GM12878 (cell line): ENCODE data around the gene HORMAD2.

ENCODE experiments used
- CREB1 ChIP-seq: IDR thresholded peaks from 2 replicates; pipeline ENCODE4 v1.6.1; 2012; ENCODE audit warnings: low read depth, mild to moderate bottlenecking, inconsistent platforms
- EZH2 ChIP-seq: IDR thresholded peaks from 2 replicates; pipeline ENCODE4 v1.6.1; 2012; ENCODE audit warnings: low read depth, mild to moderate bottlenecking, control low read depth, inconsistent platforms, low read length, borderline replicate concordance; ENCODE audit not compliant: control insufficient read depth
- GABPA ChIP-seq: IDR thresholded peaks from 2 replicates; pipeline ENCODE4 v1.6.1; 2014; ENCODE audit warnings: antibody characterized with exemption, low read depth, mild to moderate bottlenecking, inconsistent platforms
- IKZF1 ChIP-seq: fragments of 450-650 bp; conservative IDR thresholded peaks from 2 replicates; pipeline ENCODE4 v1.6.1; 2017; ENCODE audit warnings: antibody characterized with exemption, mild to moderate bottlenecking
- NFIC ChIP-seq: IDR thresholded peaks from 2 replicates; pipeline ENCODE4 v1.6.1; 2012; ENCODE audit warnings: low read depth, mild to moderate bottlenecking, inconsistent platforms, low read length, moderate library complexity
- NFXL1 ChIP-seq: fragments of 450-650 bp; IDR thresholded peaks from 2 replicates; pipeline ENCODE4 v1.6.1; 2017; ENCODE audit warnings: antibody characterized with exemption, mild to moderate bottlenecking, borderline replicate concordance
- POLR2A ChIP-seq: IDR thresholded peaks from 2 replicates; pipeline ENCODE4 v1.6.1; 2011; ENCODE audit warnings: low read depth, mild to moderate bottlenecking, low read length
- POU2F2 ChIP-seq: IDR thresholded peaks from 3 replicates; pipeline ENCODE4 v1.6.1; 2011; ENCODE audit warnings: low read depth, mild to moderate bottlenecking, low read length, borderline replicate concordance
- SREBF2 ChIP-seq: IDR thresholded peaks from 2 replicates; pipeline ENCODE4 v1.6.1; 2012; ENCODE audit warnings: mild to moderate bottlenecking, low read length
- TAF1 ChIP-seq: IDR thresholded peaks from 2 replicates; pipeline ENCODE4 v1.6.1; 2011; ENCODE audit warnings: mild to moderate bottlenecking, low read depth, low read length, borderline replicate concordance
- TF ChIP-seq, protein P1 (sequence below): IDR thresholded peaks from 2 replicates; pipeline ENCODE4 v1.6.1; 2011; ENCODE audit warnings: borderline replicate concordance, low read depth, mild to moderate bottlenecking, moderate library complexity, mixed read lengths, low read length; ENCODE audit not compliant: insufficient read depth; ENCODE audit errors: extremely low read length
- TF ChIP-seq, protein P2 (sequence below): fragments of 450-650 bp; IDR thresholded peaks from 2 replicates; pipeline ENCODE4 v1.6.1; 2017; ENCODE audit warnings: mild to moderate bottlenecking, low read depth, inconsistent platforms; ENCODE audit not compliant: poor library complexity, severe bottlenecking

DNA sequence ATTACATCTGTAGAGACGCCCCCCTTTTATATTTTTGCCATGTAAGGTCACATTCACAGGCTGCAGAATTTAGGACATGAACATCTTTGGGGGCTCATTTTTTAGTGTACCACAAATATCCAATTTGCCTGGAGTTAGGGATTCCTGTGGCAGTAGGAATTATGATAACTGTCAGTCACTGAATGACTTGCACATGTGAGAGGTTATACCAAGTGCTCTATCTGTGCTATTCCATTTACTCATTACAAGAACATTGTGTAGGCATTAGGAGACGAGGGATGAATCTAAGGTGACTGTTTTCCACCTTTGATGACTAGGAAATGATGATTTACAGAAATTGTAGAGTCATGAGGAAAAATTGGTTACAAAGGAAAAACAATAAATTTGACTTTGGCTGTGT, 87.0 kb downstream of the HORMAD2 start:
- no peak for TF ChIP-seq EZH2
- TF ChIP-seq POU2F2, result no peak
- TF ChIP-seq NFXL1, result no peak
- no peak for TF ChIP-seq SREBF2
- no peak for TF ChIP-seq POLR2A
- TF ChIP-seq, protein P1, sequence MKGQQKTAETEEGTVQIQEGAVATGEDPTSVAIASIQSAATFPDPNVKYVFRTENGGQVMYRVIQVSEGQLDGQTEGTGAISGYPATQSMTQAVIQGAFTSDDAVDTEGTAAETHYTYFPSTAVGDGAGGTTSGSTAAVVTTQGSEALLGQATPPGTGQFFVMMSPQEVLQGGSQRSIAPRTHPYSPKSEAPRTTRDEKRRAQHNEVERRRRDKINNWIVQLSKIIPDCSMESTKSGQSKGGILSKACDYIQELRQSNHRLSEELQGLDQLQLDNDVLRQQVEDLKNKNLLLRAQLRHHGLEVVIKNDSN, result no peak
- TF ChIP-seq, protein P2, sequence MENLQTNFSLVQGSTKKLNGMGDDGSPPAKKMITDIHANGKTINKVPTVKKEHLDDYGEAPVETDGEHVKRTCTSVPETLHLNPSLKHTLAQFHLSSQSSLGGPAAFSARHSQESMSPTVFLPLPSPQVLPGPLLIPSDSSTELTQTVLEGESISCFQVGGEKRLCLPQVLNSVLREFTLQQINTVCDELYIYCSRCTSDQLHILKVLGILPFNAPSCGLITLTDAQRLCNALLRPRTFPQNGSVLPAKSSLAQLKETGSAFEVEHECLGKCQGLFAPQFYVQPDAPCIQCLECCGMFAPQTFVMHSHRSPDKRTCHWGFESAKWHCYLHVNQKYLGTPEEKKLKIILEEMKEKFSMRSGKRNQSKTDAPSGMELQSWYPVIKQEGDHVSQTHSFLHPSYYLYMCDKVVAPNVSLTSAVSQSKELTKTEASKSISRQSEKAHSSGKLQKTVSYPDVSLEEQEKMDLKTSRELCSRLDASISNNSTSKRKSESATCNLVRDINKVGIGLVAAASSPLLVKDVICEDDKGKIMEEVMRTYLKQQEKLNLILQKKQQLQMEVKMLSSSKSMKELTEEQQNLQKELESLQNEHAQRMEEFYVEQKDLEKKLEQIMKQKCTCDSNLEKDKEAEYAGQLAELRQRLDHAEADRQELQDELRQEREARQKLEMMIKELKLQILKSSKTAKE, result no peak
- TF ChIP-seq TAF1, result no peak
- no peak for TF ChIP-seq CREB1
- TF ChIP-seq IKZF1, result no peak
- no peak for TF ChIP-seq GABPA
- TF ChIP-seq NFIC, result no peak
